GM18520 (cell line): ENCODE measurements around the gene RAB1B.
"Not testable (repeated sequence)": the region's sequence is repeated elsewhere in the genome, so short reads cannot be mapped to it uniquely, and the experiment has no call there.

ENCODE experiments used
- ATAC-seq: cut with Tn5 transposase; IDR thresholded peaks from one replicate; pipeline ENCODE4 v1.9.1; 2021; ENCODE audit not compliant: unreplicated experiment

RAB1B gene

DNA sequence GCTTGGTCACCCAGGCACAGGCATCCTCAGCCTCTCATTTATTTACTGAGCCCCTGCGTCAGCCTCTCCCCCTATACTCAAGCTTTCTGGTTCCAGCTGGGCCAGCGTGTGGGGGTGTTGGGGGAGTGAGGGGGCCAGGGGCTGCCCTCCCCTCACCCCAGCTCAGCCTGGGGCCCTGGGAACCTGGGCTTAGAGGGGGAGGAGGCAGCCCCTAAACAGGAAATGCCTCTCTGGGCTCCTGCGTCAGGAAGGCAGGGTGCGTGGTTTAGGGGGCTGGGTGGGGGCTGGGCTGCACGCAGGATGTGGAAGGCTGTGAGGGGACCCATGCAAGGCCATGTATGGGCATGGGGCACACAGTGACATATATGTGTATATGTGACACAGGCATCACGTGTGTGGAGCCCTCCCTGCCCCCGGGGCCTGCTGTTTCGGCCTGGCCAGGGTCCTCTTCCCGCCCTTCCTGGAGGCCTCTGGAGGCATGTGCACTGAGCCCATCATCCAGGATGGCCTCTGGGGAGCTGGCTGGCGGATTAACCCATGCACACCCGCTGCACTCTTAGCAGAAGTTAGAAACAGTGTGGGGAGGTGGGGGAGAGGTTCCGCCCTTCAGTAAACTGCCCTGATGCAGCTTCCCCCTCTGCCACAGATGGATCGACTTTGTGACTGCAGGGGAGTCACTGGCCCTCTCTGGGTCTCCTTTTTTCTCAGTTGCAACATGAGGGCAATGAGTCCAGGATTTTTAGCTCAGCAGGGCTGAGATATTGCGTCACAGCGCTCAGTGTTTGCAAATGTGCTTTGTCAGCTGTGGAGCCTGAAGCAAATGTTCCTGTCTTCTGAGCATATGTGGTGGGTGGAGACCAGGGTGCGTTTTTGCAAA, 49.5 kb downstream of the RAB1B start:
- ATAC-seq: no peak

DNA sequence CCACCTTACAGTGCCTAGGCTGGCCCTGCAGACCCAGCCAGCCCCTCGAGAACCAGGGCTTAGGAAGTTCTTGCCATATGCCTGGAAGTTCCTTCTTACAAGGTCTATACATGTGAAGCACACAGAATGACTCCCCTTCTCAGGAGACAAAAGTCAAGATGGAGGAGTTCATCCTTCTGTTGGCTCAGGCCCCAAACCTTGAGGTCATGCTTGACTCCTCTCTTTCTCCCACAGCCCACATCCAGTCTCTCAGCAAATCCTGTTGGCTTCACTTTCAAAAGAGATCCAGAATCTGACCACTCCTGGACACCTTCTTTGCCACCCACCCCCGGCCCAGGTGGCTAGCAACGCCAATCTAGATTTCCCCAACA, 50.1 kb downstream of the RAB1B start:
- no peak for ATAC-seq

DNA sequence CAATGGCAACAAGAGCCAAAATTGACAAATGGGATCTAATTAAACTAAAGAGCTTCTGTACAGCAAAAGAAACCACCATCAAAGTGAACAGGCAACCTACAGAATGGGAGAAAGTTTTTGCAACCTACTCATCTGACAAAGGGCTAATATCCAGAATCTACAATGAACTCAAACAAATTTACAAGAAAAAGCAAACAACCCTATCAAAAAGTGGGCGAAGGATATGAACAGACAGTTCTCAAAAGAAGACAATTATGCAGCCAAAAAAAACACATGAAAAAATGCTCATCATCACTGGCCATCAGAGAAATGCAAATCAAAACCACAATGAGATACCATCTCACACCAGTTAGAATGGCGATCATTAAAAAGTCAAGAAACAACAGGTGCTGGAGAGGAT, 51.9 kb downstream of the RAB1B start:
- not testable (repeated sequence) for ATAC-seq

DNA sequence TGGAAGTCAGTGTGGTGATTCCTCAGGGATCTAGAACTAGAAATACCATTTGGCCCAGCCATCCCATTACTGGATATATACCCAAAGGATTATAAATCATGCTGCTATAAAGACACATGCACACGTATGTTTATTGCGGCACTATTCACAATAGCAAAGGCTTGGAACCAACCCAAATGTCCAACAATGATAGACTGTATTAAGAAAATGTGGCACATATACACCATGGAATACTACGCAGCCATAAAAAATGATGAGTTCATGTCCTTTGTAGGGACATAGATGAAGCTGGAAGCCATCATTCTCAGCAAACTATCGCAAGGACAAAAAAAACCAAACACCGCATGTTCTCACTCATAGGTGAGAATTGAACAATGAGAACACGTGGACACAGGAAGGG, 52.3 kb downstream of the RAB1B start:
- not testable (repeated sequence) for ATAC-seq

DNA sequence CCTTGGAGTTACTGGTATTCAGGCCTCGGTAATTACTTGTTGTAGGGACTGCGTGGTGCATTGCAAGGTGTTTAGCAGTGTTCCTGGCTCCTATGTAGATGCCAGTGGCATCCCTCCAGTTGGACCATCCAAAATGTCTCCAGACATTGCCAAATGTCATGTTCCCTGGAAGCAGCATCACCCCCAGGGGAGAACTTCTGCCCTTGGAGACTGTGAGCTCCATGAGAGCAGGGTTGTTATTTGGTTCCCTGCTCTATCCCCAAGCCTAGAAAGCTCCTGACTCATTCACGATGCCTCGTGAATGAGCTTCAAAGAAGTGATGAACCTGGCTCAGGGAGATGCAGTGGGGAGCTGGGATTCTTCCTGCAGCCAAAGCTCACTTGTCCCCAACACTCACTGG, 53.2 kb downstream of the RAB1B start:
- ATAC-seq: no peak

DNA sequence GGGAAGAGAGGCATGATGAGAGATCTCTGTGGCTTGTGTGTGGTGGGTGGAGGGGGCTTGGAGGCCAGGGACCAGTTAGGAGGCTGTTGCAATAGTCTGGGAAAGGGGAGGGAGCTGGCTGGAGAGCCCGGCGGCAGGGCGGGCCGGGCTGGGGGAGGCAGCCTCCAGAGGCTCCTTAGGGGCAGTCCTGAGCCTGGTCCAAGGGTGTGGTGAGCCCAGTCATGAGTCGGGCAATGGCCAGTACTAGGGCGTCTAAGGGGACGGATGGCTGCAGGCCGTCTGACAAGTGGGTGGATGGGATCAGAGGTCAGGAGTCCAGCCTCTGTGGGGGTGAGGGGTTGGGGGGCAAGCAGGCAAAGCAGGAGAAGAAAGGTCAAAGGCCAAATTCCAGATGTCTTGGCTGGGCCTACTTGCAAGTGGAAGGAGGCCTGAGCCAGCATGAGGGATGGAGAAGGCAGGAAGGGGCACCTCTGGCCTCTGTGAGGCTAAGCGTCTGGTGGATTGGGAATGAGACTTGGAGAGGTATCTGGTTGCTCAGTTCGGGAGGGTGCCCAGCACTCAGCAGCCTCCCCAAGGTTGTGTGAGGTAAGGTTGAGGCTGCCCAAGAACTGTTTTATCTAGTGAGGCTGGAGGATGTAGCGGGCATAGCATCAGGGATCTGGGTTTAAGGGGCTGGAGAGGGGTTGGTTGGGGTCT, 54.4 kb downstream of the RAB1B start:
- ATAC-seq: no peak

DNA sequence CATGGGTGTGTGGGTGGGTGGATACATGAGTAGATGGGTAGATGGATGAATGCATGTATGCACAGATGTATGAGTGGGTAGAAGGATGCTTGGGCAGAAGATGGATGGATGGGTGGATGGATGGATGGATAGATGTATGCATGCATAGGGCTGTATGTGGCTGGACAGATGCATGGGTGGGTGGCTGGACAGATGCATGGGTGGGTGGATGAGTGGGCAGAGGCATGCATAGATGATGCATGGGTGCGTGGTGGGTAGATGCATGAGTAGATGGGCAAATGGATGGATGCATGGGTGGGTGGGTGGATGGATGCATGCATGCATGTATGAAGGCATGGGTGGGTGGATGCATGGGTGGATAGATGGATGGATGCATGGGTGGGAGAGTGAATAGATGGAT, 55.2 kb downstream of the RAB1B start:
- ATAC-seq: no peak

DNA sequence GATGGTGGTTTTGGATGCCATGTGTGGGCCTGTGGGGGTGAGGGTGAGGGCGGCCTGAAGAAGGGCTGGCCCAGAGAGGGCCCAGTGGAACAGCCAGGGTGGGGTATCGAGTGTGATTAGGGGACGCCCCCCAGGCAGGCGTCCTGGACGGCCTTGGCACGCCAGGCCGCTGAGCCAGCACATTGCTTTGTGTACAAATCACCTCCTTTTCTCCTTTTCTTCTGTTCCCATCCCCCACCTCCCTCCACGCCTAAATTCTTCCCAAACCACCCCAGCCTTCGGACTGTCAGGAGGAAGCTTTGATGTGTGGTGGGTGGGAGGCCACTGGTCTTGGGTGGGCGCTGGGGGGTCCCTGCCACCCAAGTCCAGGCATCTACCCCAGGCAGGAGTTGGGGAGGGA, 56.2 kb downstream of the RAB1B start:
- no peak for ATAC-seq

DNA sequence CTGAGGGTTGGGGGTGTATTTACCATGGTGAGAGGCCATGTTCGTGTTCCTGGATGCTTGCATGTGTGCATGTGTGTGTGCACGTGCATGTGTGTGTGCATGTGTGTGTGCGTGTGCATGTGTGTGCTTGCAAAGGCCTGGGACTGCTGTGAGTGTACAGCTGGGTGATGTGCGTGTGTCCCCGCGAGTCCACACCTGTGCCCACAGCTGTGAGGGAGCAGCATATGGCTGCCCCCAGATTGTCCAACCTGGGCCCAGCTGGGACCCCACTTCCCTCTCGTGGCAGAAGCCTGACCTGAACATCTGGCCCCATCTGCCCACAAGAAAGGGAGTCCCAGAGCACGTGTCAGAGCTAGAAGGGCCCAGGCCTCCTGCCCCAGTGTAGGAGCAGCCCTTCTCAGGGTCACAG, 56.8 kb downstream of the RAB1B start:
- no peak for ATAC-seq

DNA sequence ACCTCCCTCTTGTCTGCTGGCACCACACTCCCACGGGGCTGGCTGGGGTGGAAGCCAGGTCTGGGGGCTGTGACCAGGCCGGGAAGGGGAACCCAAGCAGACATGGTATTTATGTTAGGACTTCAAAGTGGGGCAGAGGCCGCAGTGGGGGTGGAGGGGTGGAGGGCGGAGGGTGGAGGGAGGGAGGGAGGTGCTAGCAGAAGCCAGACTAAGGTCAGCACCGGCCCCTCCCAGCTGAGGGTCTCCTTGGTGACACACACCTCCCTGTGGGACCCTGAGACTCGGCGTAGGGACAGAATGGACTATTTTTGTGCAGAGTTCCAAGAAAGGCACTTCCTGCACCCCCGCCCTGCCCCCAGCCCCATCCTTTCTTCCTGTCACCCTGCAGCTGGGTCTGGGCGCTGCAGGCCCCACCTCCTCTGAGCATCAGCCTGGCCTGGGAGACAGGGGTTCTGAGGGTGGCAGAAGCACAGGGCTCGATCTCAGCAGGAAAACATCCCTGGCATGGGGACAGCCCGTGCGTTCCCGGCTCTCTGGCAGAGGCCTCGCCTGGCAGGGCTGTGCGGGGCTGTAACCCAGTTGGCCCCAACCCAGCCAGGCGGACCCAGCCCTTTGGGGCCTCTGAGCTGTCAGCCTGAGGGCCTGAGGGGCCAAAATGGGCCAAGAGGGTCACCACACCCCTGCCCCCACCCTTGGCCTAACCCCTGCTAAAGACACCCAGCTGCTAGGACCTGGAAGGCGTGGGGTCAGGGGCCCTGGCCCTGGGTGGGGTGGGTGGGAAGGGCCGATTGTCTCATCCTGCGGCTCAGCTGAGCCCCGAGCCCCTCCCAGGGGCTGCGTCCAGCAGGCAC, 58.0 kb downstream of the RAB1B start:
- no peak for ATAC-seq
